ENCODE data around the gene SVIL. TPM values are rescaled to one million over a fixed set of nuclear protein-coding genes. Genes with fewer than 3 reads are reported as not detected.
"Not testable (repeated sequence)": the region's sequence is repeated elsewhere in the genome, so short reads cannot be mapped to it uniquely, and the experiment has no call there.

The SVIL gene
- total and polyA plus RNA-seq, 2 of the 13 experiments (the other 11 are each of a cell fraction or from before 2014, with no cell fraction given): 3.9 to 12.1 TPM

DNA sequence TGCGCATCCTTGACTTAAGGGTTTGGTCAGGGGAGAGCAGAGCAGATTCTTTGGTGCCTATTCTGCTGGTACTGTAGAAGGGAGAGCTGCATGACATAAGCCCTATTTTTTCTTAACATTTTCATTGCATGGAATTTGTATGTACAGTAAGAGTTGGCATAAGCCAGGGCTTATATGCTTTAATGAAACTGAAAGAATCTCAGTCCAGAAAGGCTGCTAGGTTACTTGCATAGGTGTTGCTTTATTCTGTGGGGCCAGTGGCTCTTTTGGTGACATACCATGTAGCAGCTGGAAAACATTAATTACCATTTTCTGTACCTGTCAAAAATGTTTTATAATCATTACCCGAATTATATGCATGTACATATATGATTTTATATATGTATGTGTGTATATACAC, 193.8 kb downstream of the SVIL start (continued):
- TF ChIP-seq ZNF496 (CRISPR knock-in tag; IDR thresholded peaks at IDR 0.05; ENCODE audit: insufficient replicate concordance): no peak

DNA sequence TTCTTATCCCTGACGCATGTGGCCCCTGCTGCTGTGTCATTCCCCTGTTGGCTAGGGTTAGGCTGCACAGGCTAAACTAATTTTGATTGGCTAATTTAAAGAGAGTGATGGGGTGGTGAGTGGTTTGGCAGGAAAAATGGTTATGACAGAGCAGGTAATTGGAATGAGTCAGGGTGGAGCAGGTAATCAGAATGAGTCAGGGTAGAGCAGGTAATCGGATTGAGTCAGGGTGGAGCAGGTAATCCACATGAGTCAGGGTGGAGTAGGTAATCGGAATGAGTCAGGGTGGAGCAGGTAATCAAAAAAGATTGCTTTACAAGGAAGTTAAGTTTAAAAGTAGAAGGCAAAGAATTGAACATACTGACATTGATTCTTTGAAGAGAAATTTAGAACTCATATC, 195.8 kb downstream of the SVIL start:
- H3K27ac ChIP-seq (ENCODE audit: extremely low read length, insufficient read depth, low read length); H3K9ac ChIP-seq (ENCODE audit: insufficient read depth, low read depth, low read length); H3K27me3 ChIP-seq (ENCODE audit: control insufficient read depth in 1 of 2, insufficient read depth in 2 of 2, low read length in 2 of 2); H4K20me1 ChIP-seq (ENCODE audit: insufficient read depth, low read length); H2AFZ ChIP-seq (ENCODE audit: low read length); H3K36me3 ChIP-seq (replicated peaks in 1 of 2; ENCODE audit: control insufficient read depth in 1 of 2, insufficient read depth in 2 of 2, low read length in 2 of 2); CTCF ChIA-PET (ENCODE audit: low intra/inter-chr PET ratio, low total read pairs); DNase-seq (ENCODE audit: low spot score); H3K9me3 ChIP-seq (ENCODE audit: low read length); ATAC-seq; H3K4me3 ChIP-seq (replicated peaks in 1 of 3; ENCODE audit: insufficient read depth in 1 of 3, low read depth in 2 of 3, low read length in 3 of 3); in situ Hi-C loops (cut with HindIII; ENCODE audit: extremely low pct_ligation_motif_present, low pct_unique_long_range_greater_than_20kb); FAIRE-seq; H3K4me2 ChIP-seq (ENCODE audit: low read depth, low read length); BruUV-seq (replicated peaks); POLR2A ChIA-PET; intact Hi-C loops (cut with micrococcal nuclease; ENCODE audit: unreplicated experiment): not testable (repeated sequence)
- 96% methylated on average over 3 of the region's 3 CpGs for WGBS (ENCODE audit: low lambda C conversion rate)
- Histone ChIP-seq H3K79me2 (ENCODE audit: insufficient read depth, low read length) (peaks cover 52% of the 10 kb centered on the region), H3K4me1 (ENCODE audit: insufficient read depth, low read length) (peaks cover 49% of the 10 kb centered on the region)

DNA sequence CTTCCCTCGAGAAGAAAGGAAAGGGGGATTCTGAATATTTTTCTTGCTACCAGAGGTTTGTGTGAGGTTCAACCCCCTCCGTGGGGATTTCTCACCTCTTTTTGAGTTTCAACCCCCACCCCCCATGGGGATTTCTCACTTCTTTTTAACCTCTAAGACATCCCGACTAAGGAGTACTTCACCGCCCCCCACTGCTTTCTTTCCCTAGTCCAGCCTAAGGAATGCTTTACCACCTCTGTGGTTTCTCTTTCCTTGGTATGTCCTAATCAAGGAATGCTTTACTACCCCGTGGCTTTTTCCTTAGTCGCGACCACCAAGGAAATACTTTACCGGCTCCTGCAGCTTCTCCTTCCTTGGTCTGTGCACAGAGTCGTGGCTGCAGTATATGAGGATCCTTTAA, 196.5 kb downstream of the SVIL start:
- no peak for DNase-seq (ENCODE audit: low spot score)
- H3K4me3 ChIP-seq (replicated peaks in 1 of 3; ENCODE audit: insufficient read depth in 1 of 3, low read depth in 2 of 3, low read length in 3 of 3): no peak overlapping the region
- intact Hi-C loops (cut with micrococcal nuclease; ENCODE audit: unreplicated experiment) (no loop called here), in situ Hi-C loops (cut with HindIII; ENCODE audit: extremely low pct_ligation_motif_present, low pct_unique_long_range_greater_than_20kb) (no loop called here)
- no peak overlapping the region for H3K27ac ChIP-seq (ENCODE audit: extremely low read length, insufficient read depth, low read length)
- no peaks in the 10 kb centered on the region for H3K36me3 ChIP-seq (replicated peaks in 1 of 2; ENCODE audit: control insufficient read depth in 1 of 2, insufficient read depth in 2 of 2, low read length in 2 of 2)
- H3K4me1 ChIP-seq (ENCODE audit: insufficient read depth, low read length): peaks cover 41% of the 10 kb centered on the region
- no peaks in the 10 kb centered on the region for H3K9me3 ChIP-seq (ENCODE audit: low read length)
- H3K9ac ChIP-seq (ENCODE audit: insufficient read depth, low read depth, low read length): no peak overlapping the region
- ATAC-seq: no peak
- no peak overlapping the region for H3K4me2 ChIP-seq (ENCODE audit: low read depth, low read length)
- FAIRE-seq: no peak
- H3K27me3 ChIP-seq (ENCODE audit: control insufficient read depth in 1 of 2, insufficient read depth in 2 of 2, low read length in 2 of 2): no peaks in the 10 kb centered on the region
- CTCF ChIA-PET (ENCODE audit: low intra/inter-chr PET ratio, low total read pairs): no interaction called here
- WGBS (ENCODE audit: low lambda C conversion rate): 92% methylated on average over 9 of the region's 9 CpGs
- no peak overlapping the region for H2AFZ ChIP-seq (ENCODE audit: low read length)
- peaks cover 53% of the 10 kb centered on the region for H3K79me2 ChIP-seq (ENCODE audit: insufficient read depth, low read length)
- BruUV-seq (replicated peaks): no TSS peak
- POLR2A ChIA-PET: no interaction called here
- no peaks in the 10 kb centered on the region for H4K20me1 ChIP-seq (ENCODE audit: insufficient read depth, low read length)
- no peak for TF ChIP-seq ZNF292 (CRISPR knock-in tag; IDR thresholded peaks at IDR 0.05; ENCODE audit: borderline replicate concordance, low read depth)
- TF ChIP-seq, protein P1, sequence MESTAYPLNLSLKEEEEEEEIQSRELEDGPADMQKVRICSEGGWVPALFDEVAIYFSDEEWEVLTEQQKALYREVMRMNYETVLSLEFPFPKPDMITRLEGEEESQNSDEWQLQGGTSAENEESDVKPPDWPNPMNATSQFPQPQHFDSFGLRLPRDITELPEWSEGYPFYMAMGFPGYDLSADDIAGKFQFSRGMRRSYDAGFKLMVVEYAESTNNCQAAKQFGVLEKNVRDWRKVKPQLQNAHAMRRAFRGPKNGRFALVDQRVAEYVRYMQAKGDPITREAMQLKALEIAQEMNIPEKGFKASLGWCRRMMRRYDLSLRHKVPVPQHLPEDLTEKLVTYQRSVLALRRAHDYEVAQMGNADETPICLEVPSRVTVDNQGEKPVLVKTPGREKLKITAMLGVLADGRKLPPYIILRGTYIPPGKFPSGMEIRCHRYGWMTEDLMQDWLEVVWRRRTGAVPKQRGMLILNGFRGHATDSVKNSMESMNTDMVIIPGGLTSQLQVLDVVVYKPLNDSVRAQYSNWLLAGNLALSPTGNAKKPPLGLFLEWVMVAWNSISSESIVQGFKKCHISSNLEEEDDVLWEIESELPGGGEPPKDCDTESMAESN (CRISPR knock-in tag; conservative IDR thresholded peaks at IDR 0.05): no peak
- no peak for TF ChIP-seq NKX3-1 (CRISPR knock-in tag; IDR thresholded peaks at IDR 0.05)
- no peak for TF ChIP-seq THAP11 (CRISPR knock-in tag; IDR thresholded peaks at IDR 0.05)
- TF ChIP-seq, protein P2, sequence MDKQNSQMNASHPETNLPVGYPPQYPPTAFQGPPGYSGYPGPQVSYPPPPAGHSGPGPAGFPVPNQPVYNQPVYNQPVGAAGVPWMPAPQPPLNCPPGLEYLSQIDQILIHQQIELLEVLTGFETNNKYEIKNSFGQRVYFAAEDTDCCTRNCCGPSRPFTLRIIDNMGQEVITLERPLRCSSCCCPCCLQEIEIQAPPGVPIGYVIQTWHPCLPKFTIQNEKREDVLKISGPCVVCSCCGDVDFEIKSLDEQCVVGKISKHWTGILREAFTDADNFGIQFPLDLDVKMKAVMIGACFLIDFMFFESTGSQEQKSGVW (CRISPR knock-in tag; IDR thresholded peaks at IDR 0.05; ENCODE audit: borderline replicate concordance): no peak
- no peak for TF ChIP-seq JUNB (CRISPR knock-in tag; IDR thresholded peaks at IDR 0.05; ENCODE audit: borderline replicate concordance)
- no peak for TF ChIP-seq MIER3 (CRISPR knock-in tag; IDR thresholded peaks at IDR 0.05; ENCODE audit: borderline replicate concordance)
- TF ChIP-seq CEBPG (CRISPR knock-in tag; IDR thresholded peaks at IDR 0.05): no peak
- no peak for TF ChIP-seq SETDB1 (CRISPR knock-in tag; IDR thresholded peaks at IDR 0.05; ENCODE audit: borderline replicate concordance)
- no peak for TF ChIP-seq SIX1 (CRISPR knock-in tag; IDR thresholded peaks at IDR 0.05; ENCODE audit: borderline replicate concordance)
- TF ChIP-seq, protein P3, sequence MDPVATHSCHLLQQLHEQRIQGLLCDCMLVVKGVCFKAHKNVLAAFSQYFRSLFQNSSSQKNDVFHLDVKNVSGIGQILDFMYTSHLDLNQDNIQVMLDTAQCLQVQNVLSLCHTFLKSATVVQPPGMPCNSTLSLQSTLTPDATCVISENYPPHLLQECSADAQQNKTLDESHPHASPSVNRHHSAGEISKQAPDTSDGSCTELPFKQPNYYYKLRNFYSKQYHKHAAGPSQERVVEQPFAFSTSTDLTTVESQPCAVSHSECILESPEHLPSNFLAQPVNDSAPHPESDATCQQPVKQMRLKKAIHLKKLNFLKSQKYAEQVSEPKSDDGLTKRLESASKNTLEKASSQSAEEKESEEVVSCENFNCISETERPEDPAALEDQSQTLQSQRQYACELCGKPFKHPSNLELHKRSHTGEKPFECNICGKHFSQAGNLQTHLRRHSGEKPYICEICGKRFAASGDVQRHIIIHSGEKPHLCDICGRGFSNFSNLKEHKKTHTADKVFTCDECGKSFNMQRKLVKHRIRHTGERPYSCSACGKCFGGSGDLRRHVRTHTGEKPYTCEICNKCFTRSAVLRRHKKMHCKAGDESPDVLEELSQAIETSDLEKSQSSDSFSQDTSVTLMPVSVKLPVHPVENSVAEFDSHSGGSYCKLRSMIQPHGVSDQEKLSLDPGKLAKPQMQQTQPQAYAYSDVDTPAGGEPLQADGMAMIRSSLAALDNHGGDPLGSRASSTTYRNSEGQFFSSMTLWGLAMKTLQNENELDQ (CRISPR knock-in tag; IDR thresholded peaks at IDR 0.05; ENCODE audit: borderline replicate concordance): no peak
